ENCODE data around the gene DRAM2. TPM values are rescaled to one million over a fixed set of nuclear protein-coding genes. Genes with fewer than 3 reads are reported as not detected.
"Not testable (repeated sequence)": the region's sequence is repeated elsewhere in the genome, so short reads cannot be mapped to it uniquely, and the experiment has no call there.

DRAM2 gene
- total RNA-seq, 6 experiments from 2014 or later, result 23.6 to 32.0 (median 28.9) TPM

DNA sequence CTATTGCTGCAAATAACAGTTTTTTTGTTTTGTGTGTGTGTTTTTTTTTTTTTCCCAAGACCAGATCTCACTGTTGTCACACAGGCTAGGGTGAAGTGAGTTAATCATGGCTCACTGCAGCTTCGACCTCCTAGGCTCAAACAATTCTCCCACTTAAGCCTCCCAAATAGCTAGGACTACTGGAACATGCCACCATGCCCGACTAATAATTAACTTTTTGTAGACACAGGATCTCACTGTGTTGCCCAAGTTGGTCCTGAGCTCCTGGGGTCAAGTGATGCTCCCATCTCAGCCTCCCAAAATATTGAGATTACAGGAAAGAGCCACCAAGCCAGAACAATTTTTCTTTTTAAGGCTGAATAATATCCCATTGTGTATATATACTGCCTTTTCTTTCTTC is 34.9 kb downstream of the DRAM2 start:
- TF ChIP-seq, protein P1, sequence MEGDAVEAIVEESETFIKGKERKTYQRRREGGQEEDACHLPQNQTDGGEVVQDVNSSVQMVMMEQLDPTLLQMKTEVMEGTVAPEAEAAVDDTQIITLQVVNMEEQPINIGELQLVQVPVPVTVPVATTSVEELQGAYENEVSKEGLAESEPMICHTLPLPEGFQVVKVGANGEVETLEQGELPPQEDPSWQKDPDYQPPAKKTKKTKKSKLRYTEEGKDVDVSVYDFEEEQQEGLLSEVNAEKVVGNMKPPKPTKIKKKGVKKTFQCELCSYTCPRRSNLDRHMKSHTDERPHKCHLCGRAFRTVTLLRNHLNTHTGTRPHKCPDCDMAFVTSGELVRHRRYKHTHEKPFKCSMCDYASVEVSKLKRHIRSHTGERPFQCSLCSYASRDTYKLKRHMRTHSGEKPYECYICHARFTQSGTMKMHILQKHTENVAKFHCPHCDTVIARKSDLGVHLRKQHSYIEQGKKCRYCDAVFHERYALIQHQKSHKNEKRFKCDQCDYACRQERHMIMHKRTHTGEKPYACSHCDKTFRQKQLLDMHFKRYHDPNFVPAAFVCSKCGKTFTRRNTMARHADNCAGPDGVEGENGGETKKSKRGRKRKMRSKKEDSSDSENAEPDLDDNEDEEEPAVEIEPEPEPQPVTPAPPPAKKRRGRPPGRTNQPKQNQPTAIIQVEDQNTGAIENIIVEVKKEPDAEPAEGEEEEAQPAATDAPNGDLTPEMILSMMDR (IDR thresholded peaks at IDR 0.05), result no peak
- Mint-ChIP-seq H3K36me3 (ENCODE audit: low read depth) (no peaks in the 10 kb centered on the region; the same call in 1 of the 2 replicates), H3K27ac (no peak overlapping the region), H3K27me3 (ENCODE audit: insufficient read depth) (peaks cover 4% of the 10 kb centered on the region), H3K9me3 (peaks cover 12% of the 10 kb centered on the region), H3K4me1 (ENCODE audit: low read depth) (no peaks in the 10 kb centered on the region), H3K4me3 (no peak overlapping the region)
- DNase-seq, result no peak

DNA sequence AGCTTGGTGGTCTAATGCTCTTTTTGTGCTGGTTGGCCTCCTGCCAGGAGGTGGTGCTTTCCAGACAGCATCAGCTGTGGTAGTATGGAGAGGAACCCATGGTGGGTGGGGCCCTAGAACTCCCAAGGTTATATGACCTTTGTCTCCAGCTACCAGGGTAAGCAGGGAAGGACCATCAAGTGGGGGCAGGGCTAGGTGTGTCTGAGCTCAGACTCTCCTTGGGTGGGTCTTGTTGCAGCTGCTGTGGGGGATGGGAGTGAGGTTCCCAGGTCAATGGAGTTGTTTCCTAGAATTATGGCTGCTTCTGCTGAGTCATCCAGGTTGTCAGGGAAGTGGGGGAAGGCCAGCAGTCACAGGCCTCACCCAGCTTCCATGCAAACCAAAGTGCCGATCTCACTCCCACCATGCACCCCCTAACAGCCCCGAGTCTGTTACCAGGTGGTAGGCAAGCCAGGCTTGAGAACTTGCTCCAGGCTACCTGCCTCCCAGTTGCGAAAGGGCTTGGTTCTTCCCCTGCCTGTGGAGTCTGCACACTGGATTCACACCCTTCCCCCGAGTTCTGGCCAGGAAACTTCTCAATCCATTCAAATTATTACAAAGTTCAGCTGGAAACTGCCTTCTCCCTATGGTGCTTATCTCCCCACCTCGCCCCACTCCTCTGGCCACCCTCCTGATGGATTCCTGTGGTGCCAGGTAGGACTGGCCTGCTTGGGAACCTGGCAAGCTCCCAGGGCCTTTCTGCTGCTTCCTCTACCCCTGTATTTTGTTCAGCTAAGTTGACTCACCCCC is 37.8 kb downstream of the DRAM2 start:
- peaks cover 17% of the 10 kb centered on the region for H3K9me3 Mint-ChIP-seq

DNA sequence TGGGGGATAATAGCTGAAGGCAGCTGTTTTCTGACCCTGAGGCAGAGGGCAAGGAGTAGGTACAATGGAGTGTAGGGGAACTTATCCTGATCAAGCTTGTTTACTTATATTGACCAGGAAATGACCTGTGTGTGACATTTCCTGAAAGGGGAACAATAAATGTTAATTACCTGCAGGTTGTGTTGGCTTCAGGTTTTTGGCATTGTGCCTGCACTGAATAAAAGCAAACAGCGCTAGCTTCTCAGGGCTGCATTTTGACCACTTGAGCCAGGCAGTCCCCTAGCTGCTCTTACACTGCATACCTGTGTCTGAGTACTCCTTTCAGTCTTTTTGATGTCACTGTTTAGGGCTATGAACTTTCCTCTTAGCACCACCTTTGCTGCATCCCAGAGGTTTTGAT is 40.6 kb downstream of the DRAM2 start:
- Mint-ChIP-seq H3K4me3 (no peak overlapping the region), H3K27ac (no peak overlapping the region), H3K27me3 (ENCODE audit: insufficient read depth) (peaks cover 2% of the 10 kb centered on the region; the same call in 1 of the 2 replicates), H3K36me3 (ENCODE audit: low read depth) (no peaks in the 10 kb centered on the region; the same call in 1 of the 2 replicates), H3K4me1 (ENCODE audit: low read depth) (no peaks in the 10 kb centered on the region), H3K9me3 (peaks cover 27% of the 10 kb centered on the region)
- TF ChIP-seq, protein P1 (IDR thresholded peaks at IDR 0.05), result no peak
- DNase-seq, result no peak

More for the DNA sequence above, 37.8 kb downstream of the DRAM2 start:
- no peak overlapping the region for H3K4me3 Mint-ChIP-seq
- H3K4me1 Mint-ChIP-seq (ENCODE audit: low read depth), result no peaks in the 10 kb centered on the region
- no peak for DNase-seq
- H3K36me3 Mint-ChIP-seq (ENCODE audit: low read depth), result no peaks in the 10 kb centered on the region; the same call in 1 of the 2 replicates
- TF ChIP-seq, protein P1 (IDR thresholded peaks at IDR 0.05), result no peak
- no peak overlapping the region for H3K27ac Mint-ChIP-seq
- peaks cover 2% of the 10 kb centered on the region for H3K27me3 Mint-ChIP-seq (ENCODE audit: insufficient read depth)

DNA sequence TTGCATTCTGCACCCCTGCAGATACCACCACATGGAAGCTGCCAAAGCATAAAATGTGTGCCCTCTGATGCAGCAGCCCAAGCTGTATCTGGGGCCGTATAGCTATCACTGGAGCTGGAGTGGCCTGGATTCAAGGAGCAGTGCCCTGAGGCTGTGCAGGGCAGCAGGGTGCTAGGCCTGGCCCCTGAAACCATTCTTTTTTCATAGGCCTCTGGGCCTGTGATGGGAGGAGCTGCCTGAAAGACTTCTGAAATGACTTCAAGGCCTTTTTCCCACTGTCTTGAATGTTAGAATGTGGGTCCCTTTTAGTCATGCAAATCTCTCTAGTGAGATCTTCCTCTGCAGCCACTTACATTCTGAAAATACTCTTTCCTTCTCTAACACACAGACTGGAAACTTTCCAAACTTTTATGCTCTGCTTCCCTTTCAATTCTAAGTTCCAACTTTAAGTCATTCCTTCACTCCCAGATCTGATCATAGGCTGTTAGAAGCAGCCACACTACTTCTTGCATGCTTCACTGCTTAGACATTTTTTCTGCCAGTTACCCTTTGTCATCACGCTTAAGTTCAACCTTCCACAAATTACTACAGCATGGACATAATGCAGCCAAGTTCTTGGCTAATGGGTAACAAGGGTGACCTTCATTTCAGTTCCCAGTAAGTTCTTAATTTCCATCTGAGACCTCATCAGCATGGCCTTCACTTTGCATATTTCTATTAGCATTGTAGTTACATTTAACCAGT is 42.4 kb downstream of the DRAM2 start:
- Mint-ChIP-seq H3K27ac (no peak overlapping the region), H3K9me3 (peaks cover 31% of the 10 kb centered on the region), H3K4me1 (ENCODE audit: low read depth) (no peaks in the 10 kb centered on the region), H3K36me3 (ENCODE audit: low read depth) (no peaks in the 10 kb centered on the region; the same call in 1 of the 2 replicates), H3K4me3 (no peak overlapping the region), H3K27me3 (ENCODE audit: insufficient read depth) (peaks cover 9% of the 10 kb centered on the region)
- TF ChIP-seq, protein P1 (IDR thresholded peaks at IDR 0.05), result no peak
- no peak for DNase-seq

DNA sequence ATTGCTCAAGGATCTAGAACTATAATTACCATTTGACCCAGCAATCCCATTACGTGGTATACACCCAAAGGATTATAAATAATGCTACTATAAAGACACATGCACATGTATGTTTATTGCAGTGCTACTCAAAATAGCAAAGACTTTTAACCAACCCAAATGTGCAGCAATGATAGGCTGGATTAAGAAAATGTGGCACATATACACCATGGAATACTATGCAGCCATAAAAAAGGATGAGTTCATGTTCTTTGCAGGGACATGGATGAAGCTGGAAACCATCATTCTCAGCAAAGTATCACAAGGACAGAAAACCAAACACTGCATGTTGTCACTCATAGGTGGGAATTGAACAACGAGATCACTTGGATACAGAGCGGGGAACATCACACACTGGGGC is 44.5 kb downstream of the DRAM2 start:
- H3K4me3 Mint-ChIP-seq; DNase-seq; H3K27ac Mint-ChIP-seq; H3K36me3 Mint-ChIP-seq (ENCODE audit: low read depth); H3K4me1 Mint-ChIP-seq (ENCODE audit: low read depth): not testable (repeated sequence)
- Mint-ChIP-seq H3K9me3 (peaks cover 19% of the 10 kb centered on the region; the same call in 1 of the 2 replicates), H3K27me3 (ENCODE audit: insufficient read depth) (peaks cover 12% of the 10 kb centered on the region)

DNA sequence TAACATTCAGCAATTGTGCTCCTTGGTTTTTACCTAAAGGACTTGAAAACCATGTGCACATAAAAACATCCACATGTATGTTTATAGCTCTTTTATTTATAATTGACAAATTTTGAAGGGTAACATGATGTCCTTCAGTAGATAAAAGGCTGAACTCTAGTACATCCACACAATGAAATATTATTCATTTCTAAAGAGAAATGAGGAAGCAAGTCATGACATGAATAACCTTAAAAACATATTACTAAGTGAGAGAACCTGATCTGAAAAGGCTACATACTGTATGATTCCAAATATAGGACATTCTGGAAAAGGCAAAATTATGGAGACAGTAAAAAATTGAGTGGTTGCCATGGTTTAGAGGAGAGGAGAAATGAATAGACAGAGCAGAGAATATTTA is 50.3 kb downstream of the DRAM2 start:
- TF ChIP-seq, protein P1 (IDR thresholded peaks at IDR 0.05), result no peak
- H3K36me3 Mint-ChIP-seq (ENCODE audit: low read depth), result 0 out of 2 replicates have a peak, but pooled peaks cover 3% of the 10 kb centered on the region
- peaks cover 12% of the 10 kb centered on the region; the same call in 1 of the 2 replicates for H3K9me3 Mint-ChIP-seq
- no peak overlapping the region for H3K27ac Mint-ChIP-seq
- peaks cover 2% of the 10 kb centered on the region for H3K4me1 Mint-ChIP-seq (ENCODE audit: low read depth)
- no peak for DNase-seq
- H3K4me3 Mint-ChIP-seq, result no peak overlapping the region
- H3K27me3 Mint-ChIP-seq (ENCODE audit: insufficient read depth), result peaks cover 17% of the 10 kb centered on the region
